ENCODE data around the gene ADORA2A. TPM values are rescaled to one million over a fixed set of nuclear protein-coding genes. Genes with fewer than 3 reads are reported as not detected.

Gene ADORA2A
- total and polyA plus RNA-seq, 4 donors, result 5.5 to 54.9 (median 22.8) TPM

GRCh38 chr22:24411256-24412004 lies 16.0 kb upstream of the ADORA2A start:
- ATAC-seq (ENCODE audit: insufficient read depth, low FRiP score) (no peak), DNase-seq (no peak)
- H3K27me3 ChIP-seq (ENCODE audit: control insufficient read depth in 3 of 3, insufficient read depth in 3 of 3, low read length in 2 of 3), result no peaks in the 10 kb centered on the region
- H3K4me3 ChIP-seq, result no peak overlapping the region
- H3K36me3 ChIP-seq (ENCODE audit: control insufficient read depth in 4 of 4, insufficient read depth in 4 of 4, low read length in 4 of 4), result peaks cover 3 to 45% (median 28%) of the 10 kb centered on the region in 4 donors
- no peak for TF ChIP-seq CTCF (IDR thresholded peaks at IDR 0.05; ENCODE audit: control extremely low read depth, extremely low read depth)
- H3K27ac ChIP-seq (ENCODE audit: low read depth in 1 of 2, low read length in 1 of 2), result no peak overlapping the region
- H3K9me3 ChIP-seq (ENCODE audit: control insufficient read depth in 4 of 4, insufficient read depth in 3 of 4, low read length in 3 of 4), result no peaks in the 10 kb centered on the region
- H3K9ac ChIP-seq (ENCODE audit: insufficient read depth in 1 of 2, low read length in 2 of 2), result no peak overlapping the region
- 92 to 99% methylated on average over 10 of the region's 10 CpGs for WGBS, 2 donors
- H3K4me1 ChIP-seq (ENCODE audit: control insufficient read depth in 5 of 5, insufficient read depth in 5 of 5, low read length in 5 of 5), result peaks cover 4 to 17% (median 5%) of the 10 kb centered on the region in 5 donors

DNA sequence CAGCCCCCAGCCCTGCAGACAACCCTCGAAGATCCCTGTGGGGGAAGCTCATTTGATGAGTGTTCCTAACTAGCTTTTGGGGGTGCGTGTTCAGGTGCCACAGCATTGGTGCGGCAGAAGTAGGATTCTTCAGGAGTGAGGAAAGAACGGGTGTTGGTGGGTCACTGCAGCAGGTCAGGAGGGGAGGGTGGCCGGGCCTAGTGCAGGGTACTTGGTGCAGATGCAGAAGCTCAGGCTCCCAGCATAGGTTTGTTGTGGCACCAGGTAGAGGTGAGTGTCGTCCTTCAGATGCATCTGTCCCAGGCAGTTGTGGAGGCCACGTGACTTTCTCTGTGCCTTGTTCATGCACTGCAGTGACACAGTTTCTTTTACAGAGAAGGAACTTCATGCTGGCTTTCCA lies 15.1 kb upstream of the ADORA2A start:
- H3K4me3 ChIP-seq, result no peak overlapping the region
- H3K27ac ChIP-seq (ENCODE audit: low read depth in 1 of 2, low read length in 1 of 2), result no peak overlapping the region
- WGBS, 2 donors, result 88 to 94% methylated on average over 7 of the region's 7 CpGs
- H3K4me1 ChIP-seq (ENCODE audit: control insufficient read depth in 5 of 5, insufficient read depth in 5 of 5, low read length in 5 of 5), result peaks cover 0 to 9% (median 5%) of the 10 kb centered on the region in 5 donors
- no peak for DNase-seq
- H3K9ac ChIP-seq (ENCODE audit: insufficient read depth in 1 of 2, low read length in 2 of 2), result no peak overlapping the region
- H3K9me3 ChIP-seq (ENCODE audit: control insufficient read depth in 4 of 4, insufficient read depth in 3 of 4, low read length in 3 of 4), result no peaks in the 10 kb centered on the region
- peaks cover 3 to 49% (median 30%) of the 10 kb centered on the region in 4 donors for H3K36me3 ChIP-seq (ENCODE audit: control insufficient read depth in 4 of 4, insufficient read depth in 4 of 4, low read length in 4 of 4)
- no peak for ATAC-seq (ENCODE audit: insufficient read depth, low FRiP score)
- no peaks in the 10 kb centered on the region for H3K27me3 ChIP-seq (ENCODE audit: control insufficient read depth in 3 of 3, insufficient read depth in 3 of 3, low read length in 2 of 3)
- TF ChIP-seq CTCF (IDR thresholded peaks at IDR 0.05; ENCODE audit: control extremely low read depth, extremely low read depth), result no peak

GRCh38 chr22:24413271-24413670 lies 14.1 kb upstream of the ADORA2A start:
- H3K4me1 ChIP-seq (ENCODE audit: control insufficient read depth in 5 of 5, insufficient read depth in 5 of 5, low read length in 5 of 5), result peaks cover 0 to 6% (median 0%) of the 10 kb centered on the region in 5 donors
- H3K36me3 ChIP-seq (ENCODE audit: control insufficient read depth in 4 of 4, insufficient read depth in 4 of 4, low read length in 4 of 4), result peaks cover 3 to 49% (median 30%) of the 10 kb centered on the region in 4 donors
- H3K27ac ChIP-seq (ENCODE audit: low read depth in 1 of 2, low read length in 1 of 2), result no peak overlapping the region
- no peak for DNase-seq
- H3K9ac ChIP-seq (ENCODE audit: insufficient read depth in 1 of 2, low read length in 2 of 2), result no peak overlapping the region
- ATAC-seq (ENCODE audit: insufficient read depth, low FRiP score), result no peak
- no peaks in the 10 kb centered on the region for H3K27me3 ChIP-seq (ENCODE audit: control insufficient read depth in 3 of 3, insufficient read depth in 3 of 3, low read length in 2 of 3)
- no peak for TF ChIP-seq CTCF (IDR thresholded peaks at IDR 0.05; ENCODE audit: control extremely low read depth, extremely low read depth)
- WGBS, 2 donors, result 95 to 96% methylated on average over 9 of the region's 9 CpGs
- no peak overlapping the region for H3K4me3 ChIP-seq
- H3K9me3 ChIP-seq (ENCODE audit: control insufficient read depth in 4 of 4, insufficient read depth in 3 of 4, low read length in 3 of 4), result no peaks in the 10 kb centered on the region
